Epithelial cell of esophagus (primary cell): Measurements from ENCODE around the gene UBTD2.
A peak's percentile ranks its signal among the peaks of the same experiment; 100 is the strongest.
"Not testable (repeated sequence)": the region's sequence is repeated elsewhere in the genome, so short reads cannot be mapped to it uniquely, and the experiment has no call there.

Experiments
- DNase-seq: peaks from one replicate; pipeline ENCODE4 v3.0.0; 2010; ENCODE audit warnings: low read depth
- H3K4me3 ChIP-seq: 2 replicates; pipeline ENCODE4 v1.5.1; 2011; ENCODE audit warnings: mild to moderate bottlenecking, low read length, control low read depth
- CTCF ChIP-seq: IDR thresholded peaks from 2 replicates; pipeline ENCODE4 v1.5.1; 2011; ENCODE audit warnings: low read depth, mild to moderate bottlenecking, low read length, control low read depth, inconsistent platforms; ENCODE audit not compliant: insufficient read depth; ENCODE audit errors: missing control alignments

UBTD2 gene

GRCh38 chr5:172283020-172283861 is at the start of gene UBTD2:
Gene UBTD2, minus strand, starts transcription at chr5:172283764. Its CDS starts 99 bp downstream, at chr5:172283665.
- peak within 1 kb of the TSS; percentile 74 for H3K4me3 ChIP-seq
- peak; percentile 85 for DNase-seq
- peak; percentile 22 for TF ChIP-seq CTCF

DNA sequence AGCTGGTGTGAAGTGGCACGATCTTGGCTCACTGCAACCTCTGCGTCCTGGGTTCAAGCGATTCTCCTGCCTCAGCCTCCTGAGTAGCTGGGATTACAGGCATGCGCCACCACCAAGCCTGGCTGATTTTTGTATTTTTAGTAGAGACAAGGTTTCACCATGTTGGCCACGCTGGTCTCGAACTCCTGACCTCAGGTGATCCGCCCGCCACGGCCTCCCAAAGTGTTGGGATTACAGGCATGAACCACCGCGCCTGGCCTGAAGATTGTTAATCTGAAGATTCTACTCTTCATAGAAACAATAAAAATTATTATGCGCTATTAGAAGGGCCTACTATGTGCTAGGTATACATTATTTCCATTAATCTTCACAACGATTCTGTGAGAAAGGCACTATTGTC is 43.3 kb upstream of the UBTD2 start:
- DNase-seq, H3K4me3 ChIP-seq: not testable (repeated sequence)

GRCh38 chr5:172325452-172325851 is 41.9 kb upstream of the UBTD2 start:
- H3K4me3 ChIP-seq = no peak overlapping the region
- TF ChIP-seq CTCF = no peak
- DNase-seq = no peak

GRCh38 chr5:172322028-172322965 is 38.7 kb upstream of the UBTD2 start:
- DNase-seq = peak; percentile 47
- H3K4me3 ChIP-seq = no peak overlapping the region
- TF ChIP-seq CTCF = no peak

DNA sequence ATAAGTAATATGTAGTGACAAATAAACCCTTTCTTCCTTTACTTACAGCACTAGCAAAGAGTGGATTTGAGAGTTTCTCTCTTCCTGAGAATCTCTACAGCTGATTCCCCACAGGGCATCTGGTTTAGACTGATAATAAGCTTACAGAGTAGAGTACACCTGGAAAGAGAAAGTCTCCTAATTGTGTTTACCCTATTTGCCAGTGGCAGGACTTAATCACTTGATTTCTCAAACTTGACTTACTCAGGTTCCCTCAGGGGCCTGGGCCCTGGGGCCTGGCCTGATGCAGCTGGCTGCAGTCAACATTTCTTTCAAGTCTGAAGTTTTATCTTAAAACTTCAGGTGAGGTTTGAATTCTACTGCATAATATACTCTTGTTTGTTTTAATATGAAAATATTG is 38.0 kb upstream of the UBTD2 start:
- no peak overlapping the region for H3K4me3 ChIP-seq
- DNase-seq = peak; percentile 55
- no peak for TF ChIP-seq CTCF

GRCh38 chr5:172319708-172320441 is 36.3 kb upstream of the UBTD2 start:
- no peak for DNase-seq
- no peak overlapping the region for H3K4me3 ChIP-seq
- no peak for TF ChIP-seq CTCF
